GM13976 (cell line): ENCODE data around the gene TMEM31.
"Not testable (repeated sequence)": the region's sequence is repeated elsewhere in the genome, so short reads cannot be mapped to it uniquely, and the experiment has no call there.

ENCODE experiments used
- DNase-seq: peaks from one replicate; pipeline ENCODE4 v3.0.0; 2012; ENCODE audit warnings: low spot score
- CTCF ChIP-seq: IDR thresholded peaks from 2 replicates; pipeline ENCODE4 v1.5.1; 2012; ENCODE audit warnings: borderline replicate concordance, mild to moderate bottlenecking; ENCODE audit not compliant: insufficient read depth; ENCODE audit errors: extremely low read depth, missing control alignments, control extremely low read depth
- in situ Hi-C: fragments of 300-500 bp; cut with MboI; formaldehyde crosslinking; loops from one replicate; pipeline ENCODE4 v1.12.0; 2022; ENCODE audit warnings: low sequenced_read_pairs, mixed read lengths, inconsistent platforms; ENCODE audit not compliant: unreplicated experiment

Gene TMEM31

GRCh38 chrX:103754401-103754800, 43.7 kb downstream of the TMEM31 start:
- no peak for DNase-seq
- TF ChIP-seq CTCF: no peak
- in situ Hi-C loops: no loop called here

GRCh38 chrX:103756736-103757135, 46.0 kb downstream of the TMEM31 start:
- DNase-seq: no peak
- in situ Hi-C loops: no loop called here
- TF ChIP-seq CTCF: no peak

GRCh38 chrX:103758555-103758954, 47.8 kb downstream of the TMEM31 start:
- no peak for DNase-seq
- in situ Hi-C loops: no loop called here
- no peak for TF ChIP-seq CTCF

- DNase-seq, in situ Hi-C loops: not testable (repeated sequence)
These were observed 52.8 kb downstream of the TMEM31 start for GRCh38 chrX:103763541-103763940.
